Dermis microvascular lymphatic vessel endothelial cell (primary cell): Measurements from ENCODE around the gene WDR11. TPM values are rescaled to one million over a fixed set of nuclear protein-coding genes. Genes with fewer than 3 reads are reported as not detected.
A peak's percentile ranks its signal among the peaks of the same experiment; 100 is the strongest.
"Not testable (repeated sequence)": the region's sequence is repeated elsewhere in the genome, so short reads cannot be mapped to it uniquely, and the experiment has no call there.

Source experiments
- DNase-seq, 2 donors: peaks; one replicate each; pipeline versions ENCODE4 v3.0.0 to v3.0.0-alpha.2; 2010; ENCODE audit warnings: low read depth in 2 of 2
- total RNA-seq: library from RNA; depleted of rRNA; stranded (reverse); fragments of >200 nt; gene quantifications from 2 replicates; pipeline ENCODE4 v1.2.1, GENCODE V29; 2014

WDR11 gene
- total RNA-seq, 1 donor from 2014 or later, result 68.4 TPM

DNA sequence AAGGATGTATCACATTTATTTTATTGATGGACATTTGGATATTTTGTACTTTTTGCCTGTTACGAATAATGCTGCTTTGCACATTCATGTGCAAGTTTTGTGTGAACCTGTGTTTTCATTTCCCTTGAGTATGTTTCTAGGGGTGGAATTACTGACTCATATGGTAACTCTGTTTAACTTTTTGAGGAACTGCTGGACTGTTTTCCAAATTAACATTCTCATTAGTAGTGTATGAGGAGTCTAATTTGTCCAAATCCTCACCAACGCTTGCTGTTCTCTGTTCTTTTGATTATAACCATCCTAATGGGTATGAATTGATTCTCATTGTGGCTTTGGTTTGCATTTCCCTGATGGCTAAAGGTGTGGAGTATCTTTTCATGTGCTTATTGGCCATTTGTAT lies 3.2 kb downstream of the WDR11 start:
- no peak for DNase-seq

DNA sequence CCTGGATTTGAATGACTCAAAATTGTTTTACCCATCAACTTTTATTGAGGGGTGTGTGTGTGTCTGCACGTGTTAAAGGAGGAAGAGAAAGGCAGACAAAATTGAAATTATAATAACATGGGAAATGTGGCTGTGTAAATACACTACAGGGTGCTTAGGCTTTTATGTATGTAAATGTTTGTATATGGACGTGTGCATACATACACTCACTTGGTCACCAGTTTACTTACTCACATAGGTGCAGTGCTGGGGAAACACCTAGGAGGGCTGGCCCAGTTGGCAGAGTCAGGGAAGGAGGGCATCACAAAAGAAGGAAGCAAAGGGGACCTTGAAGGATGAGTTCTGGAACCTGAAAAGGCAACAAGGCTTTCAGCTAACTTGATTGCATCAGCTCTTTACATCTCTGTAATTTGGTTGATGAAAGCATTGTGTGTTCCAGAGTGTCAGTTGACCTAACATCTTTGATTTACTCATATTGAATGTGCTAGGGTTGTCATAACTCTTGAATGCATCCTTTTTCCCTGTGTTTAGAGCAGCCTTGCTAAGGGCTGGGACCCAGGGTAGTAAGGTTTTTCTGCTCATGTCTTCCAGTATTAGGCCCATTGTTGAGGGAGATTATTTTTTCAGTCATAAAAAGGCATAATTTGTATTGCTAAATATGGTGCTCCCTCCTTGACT lies 10.2 kb downstream of the WDR11 start:
- no peak for DNase-seq

DNA sequence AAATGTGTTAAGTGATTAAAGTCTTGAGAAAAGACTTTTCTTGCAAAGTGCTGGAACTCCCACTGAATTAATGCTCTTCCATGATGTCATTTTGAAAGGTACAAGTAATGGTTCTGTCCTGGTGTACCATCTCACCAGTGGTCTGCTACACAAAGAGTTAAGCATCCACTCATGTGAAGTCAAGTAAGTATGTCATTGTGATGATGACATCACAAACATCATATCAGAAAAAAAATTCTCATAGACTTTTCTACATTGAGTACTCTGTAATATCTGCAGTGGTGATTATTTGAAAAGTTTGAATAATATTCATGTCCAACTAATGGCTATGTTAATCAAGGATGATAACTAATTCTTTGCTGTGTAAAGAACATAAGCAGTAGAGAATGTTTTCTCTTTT lies 22.6 kb downstream of the WDR11 start:
- no peak for DNase-seq

DNA sequence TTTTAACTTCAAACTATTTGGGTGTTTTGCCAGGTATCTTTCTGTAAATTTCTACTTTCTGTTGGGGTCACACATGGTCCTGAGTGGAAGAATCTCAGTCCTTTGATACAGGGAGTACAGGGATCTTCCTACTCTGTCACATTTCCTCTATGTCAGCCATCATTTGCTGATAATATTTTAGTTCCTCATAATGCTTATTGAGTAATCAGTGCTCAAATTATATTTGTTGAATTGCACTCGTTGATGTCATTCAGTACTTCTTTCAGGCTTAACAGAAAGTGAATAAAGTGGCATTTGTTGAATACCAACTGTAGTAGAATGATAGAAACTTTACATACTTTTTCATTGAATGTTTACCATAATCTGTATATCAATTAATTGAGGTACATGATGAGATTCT lies 31.9 kb downstream of the WDR11 start:
- no peak for DNase-seq

DNA sequence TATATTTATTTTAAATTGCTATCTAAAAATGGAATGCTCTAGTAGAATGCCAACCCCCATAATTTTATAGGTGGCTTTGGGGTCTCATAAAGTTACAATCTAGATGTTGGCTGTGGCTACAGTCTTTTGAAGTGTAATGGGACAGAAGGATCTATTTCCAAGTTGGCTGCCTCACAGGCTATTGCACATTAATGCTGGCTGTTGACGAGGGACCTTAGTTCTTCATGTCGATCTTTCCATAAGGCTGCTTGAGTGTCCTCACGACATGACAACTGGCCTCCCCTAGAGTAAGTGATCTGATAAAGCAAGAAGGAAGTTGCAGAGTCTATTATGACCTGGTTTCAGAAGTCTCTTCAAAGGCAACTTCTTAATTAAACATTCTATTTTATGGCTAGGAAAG lies 36.3 kb downstream of the WDR11 start:
- no peak for DNase-seq

DNA sequence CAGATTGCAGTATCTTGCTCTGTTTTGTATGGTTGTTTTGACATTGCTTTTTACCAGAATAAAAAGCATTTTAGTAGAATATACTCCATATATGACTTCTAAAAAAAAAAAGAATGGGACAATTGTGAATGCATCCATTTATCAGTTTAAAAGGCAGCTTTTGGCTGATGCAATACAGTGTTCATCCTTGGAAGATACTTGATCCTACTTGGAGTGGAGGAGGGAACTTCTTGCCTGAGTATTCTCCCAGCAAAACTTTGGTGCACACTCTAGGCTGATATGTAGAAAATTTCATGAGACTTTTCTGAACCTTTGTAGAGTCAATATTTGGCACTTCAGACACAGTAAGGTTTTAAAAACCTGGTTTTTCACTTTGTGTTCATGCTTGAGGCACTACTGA lies 40.2 kb downstream of the WDR11 start:
- DNase-seq, result no peak

DNA sequence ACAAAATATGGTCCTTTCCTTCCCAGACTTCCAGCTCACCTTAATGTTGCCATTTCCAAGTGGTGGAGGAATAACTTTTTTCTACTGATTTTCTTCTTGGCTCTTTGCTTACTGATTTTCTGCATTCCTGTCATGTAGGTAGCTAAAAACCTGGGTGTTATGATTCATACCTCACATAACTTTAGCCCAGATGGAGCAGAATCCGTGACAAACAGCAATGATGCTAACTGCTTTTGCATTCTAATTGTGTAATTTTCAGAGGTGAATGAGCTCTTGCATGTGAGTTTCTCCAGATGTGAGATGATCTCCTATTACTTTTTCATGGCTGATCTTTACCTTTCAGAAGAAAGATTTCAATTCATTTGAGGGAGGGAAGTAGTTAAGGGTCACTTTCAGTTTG lies 43.4 kb downstream of the WDR11 start:
- no peak for DNase-seq

DNA sequence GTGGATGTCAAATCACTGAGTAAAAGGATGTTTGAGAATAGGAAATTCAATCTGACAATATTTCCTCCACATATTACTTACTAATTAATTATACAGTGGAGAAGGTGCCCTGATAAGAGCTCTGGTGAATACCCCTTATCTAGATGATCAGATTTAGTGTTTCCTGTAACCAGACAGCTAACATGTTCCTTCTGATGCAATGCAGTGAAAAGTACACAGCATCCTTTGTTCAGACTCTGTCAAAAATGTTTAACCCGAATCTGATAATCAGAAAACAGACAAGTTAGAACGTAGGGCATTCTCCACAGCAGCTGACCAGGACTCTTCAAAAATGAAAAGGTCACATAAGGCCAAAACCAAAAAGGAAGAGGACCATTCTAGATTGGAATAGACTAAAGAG lies 46.2 kb downstream of the WDR11 start:
- no peak for DNase-seq

DNA sequence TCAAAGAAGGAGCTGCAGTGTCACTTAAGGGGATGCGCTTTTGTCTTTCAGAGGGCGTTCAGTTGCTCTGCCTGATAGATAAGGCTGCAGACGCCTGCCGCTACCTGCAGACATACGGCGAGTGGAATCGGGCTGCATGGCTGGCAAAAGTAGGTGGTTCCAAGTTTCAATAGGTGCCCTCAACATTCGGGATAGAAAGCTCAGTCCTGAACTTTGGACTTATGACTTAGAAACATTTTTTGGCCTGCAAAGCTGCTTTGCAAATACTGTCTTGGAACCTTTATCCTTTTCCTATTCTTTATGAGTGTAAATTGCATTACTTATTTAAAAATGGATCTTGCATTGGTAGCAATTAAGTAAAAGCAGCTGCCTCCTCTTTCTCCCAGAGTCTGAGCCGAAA lies 54.1 kb downstream of the WDR11 start:
- DNase-seq, result no peak

DNA sequence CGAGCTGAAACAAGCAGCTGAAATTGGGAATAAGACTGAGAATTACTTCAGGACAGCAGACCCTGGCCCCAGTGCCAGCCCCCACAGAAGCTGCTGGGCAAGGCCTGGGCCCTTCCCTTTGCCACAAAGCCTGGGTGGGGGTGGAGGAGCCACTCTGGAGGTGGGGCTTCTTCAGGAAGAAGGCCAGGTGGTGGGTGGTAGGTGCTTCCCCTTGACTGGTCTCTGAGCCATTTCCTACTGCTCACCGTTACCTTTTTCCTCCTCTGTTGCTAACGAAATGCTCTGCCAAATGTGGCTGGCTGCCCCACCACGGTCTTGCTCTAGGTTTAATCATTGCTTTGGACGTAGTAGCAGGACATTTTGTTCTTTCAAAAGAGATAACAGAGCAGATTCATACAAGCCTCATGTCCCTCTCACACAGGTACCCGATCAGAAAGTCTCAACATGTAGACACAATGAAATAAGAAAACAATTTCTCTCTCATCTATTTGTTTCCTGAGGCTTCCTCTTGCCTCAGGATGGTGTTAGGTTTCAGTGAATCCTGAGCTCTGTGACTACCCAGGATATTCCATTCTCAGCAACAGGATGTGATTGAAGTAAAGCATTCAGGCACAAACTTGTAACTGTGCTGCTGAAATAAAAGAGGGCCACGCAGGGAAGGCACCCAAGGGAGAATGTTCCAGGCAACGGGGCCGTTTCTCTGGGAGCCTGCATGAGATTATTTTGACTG lies 66.5 kb downstream of the WDR11 start:
- peak in 1 of 2 donors; percentile 31 for DNase-seq

DNA sequence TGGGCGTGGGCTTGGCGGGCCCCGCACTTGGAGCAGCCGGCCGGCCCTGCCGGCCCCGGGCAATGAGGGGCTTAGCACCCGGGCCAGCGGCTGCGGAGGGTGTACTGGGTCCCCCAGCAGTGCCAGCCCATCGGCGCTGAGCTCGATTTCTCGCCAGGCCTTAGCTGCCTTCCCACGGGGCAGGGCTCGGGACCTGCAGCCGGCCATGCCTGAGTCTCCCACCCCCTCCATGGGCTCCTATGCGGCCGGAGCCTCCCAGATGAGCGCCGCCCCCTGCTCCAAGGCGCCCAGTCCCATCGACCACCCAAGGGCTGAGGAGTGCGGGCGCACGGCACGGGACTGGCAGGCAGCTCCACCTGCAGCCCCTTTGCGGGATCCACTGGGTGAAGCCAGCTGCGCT lies 72.7 kb downstream of the WDR11 start:
- not testable (repeated sequence) for DNase-seq

DNA sequence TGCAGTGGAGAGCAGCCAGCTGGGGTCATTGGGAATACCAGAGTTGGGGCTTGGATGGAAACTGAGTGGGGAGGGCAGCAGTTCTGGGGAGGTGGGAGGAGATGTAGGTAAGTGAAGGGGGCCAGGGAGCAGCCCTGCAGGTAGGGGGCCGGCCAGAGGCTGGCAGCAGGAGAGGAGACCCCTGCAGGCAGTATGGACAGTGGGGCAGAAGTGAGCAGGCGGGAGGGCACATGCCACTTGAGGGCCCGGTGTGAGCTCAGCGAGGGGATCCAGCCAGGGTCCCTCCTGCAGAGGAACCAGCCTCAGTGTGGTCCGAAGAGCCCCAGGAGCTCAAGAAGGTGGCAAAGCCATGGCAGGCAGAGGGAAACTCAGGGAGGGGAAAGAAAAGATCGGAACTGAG lies 75.4 kb downstream of the WDR11 start:
- no peak for DNase-seq

DNA sequence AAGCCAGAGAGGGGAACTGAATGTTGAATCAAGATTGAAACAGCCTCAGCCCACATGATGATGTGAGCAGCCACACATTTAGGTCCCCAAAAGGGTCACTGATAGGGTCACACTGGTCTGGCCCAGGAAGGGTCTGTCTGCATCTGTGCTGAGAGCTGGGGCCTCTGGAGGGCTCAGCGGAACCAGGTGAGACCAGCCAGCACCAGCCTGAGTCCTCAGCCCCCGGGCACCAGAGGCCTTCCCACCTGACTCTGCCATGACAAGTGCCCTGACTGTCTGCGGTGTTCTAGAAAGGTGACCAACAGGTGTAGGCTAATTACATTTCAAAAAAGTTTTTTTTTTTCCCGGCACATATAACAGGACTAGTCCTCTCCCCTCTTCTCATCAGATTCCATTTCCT lies 76.2 kb downstream of the WDR11 start:
- DNase-seq, result no peak

DNA sequence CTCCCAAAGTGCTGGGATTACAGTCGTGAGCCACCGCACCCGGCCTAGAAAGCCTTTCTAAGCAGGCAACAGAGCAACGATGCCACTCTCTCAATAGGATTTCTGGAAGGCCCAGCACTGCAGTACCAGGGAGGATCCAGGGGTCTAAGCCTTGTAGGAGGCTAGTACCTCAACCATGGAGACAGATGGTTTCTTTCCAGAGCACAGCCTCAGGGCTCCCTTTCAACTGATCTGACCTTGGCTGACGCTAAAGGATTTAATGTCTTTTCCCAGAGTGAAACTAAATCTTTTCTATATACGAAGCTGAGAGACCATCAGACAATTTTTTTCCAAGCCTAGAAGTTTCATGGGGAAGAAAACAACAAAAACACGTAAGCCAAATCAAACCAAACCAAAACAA lies 78.0 kb downstream of the WDR11 start:
- DNase-seq, result no peak

DNA sequence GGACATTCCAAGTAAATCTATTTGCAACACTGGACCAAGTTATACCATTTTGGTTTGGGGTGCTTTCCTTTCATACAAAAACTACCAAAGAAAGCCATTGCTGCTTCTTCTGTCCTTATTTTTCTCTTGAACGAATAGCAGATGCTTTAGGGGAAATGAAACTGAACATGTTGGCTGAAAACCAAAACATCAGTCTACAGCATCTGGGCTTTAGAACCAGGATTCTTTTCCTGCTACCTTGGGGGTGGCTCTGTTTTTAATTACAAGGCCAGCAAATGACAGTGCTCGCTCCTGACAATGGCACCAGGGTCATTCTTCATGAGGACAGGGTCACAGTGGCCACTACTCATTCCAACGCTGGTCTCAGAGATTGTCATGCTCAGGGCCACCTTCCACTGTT lies 80.3 kb downstream of the WDR11 start:
- DNase-seq, result no peak

DNA sequence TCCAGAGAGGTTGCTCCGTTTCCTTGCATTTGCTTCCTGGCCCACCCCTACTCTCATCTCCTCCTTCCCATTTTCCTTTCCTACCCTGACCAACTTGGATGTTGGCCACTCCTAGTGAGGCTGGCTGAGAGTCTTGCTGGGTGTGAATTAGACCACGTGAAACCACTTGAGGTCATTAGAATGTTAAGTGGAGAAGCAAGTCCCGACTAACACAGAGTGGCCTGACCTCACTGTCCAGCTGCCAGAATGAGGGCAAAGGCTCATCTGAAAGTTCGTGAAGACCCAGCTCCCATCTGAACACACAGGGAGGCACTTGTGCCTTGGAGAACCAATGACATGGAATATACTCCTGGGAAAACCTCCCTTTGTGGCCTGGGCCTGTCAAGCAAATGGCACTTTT lies 80.8 kb downstream of the WDR11 start:
- no peak for DNase-seq

DNA sequence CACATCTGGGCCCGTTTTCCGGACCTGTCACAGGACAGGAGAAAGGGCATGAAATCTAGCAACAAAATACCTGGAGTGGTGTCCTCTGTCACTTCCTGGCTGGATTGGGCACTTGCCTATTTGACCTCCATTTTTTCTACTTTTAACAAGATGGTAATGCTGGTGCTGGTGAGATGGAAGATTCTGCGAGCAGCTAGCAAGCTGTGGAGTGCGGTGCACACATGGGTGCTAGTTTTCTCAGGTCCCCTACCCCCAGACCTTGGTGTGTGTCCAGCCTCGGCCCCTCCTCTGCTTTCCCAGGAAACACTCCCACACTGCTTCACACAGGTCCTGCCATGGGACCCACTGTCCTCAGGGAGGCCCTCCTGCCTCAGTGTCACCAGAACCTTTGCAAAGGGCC lies 87.7 kb downstream of the WDR11 start:
- DNase-seq, result no peak

DNA sequence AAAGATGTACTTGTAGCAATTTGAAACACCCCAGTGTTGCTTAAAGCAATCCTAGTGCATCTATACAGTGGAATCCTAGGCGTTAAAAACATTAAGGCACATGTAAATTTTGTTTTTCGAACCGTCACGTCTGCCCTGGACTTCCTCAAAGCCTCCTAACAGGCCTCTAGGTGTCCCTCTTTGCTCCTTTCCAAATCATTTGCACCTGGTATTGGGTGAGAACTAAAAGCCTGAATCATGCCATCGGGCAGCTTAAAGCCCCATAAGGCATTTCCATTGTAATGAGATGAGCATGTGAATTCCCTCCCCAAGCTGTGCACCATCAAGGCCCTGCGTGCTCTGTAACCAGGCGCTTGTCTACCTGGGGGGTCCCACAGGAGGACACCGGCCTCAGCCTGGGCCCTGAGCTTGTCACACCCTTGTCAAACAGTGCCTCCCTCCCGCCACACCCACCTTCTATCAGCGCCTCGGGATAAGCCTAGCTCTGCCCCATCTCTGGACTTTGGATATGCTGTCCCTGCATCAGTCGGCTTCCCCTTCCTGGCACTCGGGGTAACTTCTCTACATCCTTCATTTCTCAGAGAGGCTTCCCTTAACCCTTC lies 89.2 kb downstream of the WDR11 start:
- DNase-seq, result no peak

DNA sequence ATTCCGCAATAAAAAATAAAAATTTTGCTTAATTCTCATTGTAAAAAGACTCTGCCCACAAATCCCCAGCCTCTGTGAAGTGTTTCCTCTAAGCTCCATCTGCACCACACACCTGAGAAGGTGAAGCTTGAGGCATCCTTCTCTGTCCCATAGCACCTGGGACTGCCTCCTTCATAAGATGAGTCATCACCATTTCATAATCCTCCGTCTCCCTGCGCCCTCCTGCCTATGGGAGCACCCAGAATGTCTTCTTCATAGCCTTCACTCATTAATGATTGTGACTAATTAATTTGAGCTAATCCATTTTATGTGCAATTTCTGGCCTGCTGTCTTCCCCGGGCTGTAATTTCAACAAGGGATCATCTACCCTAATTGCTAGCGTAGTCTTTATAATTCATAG lies 90.3 kb downstream of the WDR11 start:
- no peak for DNase-seq

DNA sequence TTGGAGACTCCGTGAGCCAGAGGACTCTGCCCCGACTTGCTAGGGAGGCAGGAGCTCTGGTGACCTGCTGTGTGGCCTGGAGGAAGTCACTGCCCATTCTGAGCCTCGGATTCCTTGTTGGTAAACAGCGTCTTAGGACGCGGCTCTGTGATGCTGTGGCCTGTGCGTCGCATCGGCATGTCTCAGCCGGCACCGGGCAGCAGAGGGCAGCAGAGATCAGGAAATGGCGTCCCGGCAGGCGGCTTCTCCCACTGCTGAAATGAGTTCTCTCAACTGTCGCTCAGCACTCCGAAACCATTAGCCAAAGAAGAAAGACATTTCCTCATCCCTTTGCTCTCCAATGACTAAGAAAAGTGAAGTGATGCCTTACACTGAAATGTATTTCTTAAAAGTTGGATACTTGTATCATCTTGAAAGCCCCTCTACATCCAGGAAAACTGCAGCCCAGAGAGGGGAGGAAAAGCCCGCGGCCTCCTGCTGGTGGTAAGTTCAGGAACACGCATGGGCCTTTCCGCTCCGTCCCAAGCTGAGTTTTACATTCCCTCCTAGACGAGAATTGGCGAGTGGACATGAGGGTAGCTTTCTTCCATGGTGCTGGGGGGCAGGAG lies 91.7 kb downstream of the WDR11 start:
- peak; percentile 38 to 72 for DNase-seq

DNA sequence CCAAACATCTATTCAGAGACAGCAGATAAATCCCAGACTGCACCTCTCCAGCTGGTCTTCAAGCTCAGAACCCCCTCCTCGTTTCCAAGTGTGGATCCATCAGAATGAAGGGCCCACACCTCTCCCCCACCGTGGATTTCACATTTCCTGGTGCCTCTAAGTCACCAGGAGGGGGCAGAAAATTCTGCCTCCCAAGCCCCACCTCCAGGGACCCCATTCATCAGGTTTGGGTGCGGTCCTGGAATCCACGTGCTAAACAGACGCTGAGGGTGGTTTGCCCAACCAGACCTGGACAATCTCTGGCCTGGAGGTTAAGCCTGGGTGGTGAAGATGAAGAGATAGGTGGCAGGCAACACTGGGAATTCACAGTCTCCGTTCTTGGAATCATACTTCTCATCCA lies 92.4 kb downstream of the WDR11 start:
- DNase-seq, result no peak

DNA sequence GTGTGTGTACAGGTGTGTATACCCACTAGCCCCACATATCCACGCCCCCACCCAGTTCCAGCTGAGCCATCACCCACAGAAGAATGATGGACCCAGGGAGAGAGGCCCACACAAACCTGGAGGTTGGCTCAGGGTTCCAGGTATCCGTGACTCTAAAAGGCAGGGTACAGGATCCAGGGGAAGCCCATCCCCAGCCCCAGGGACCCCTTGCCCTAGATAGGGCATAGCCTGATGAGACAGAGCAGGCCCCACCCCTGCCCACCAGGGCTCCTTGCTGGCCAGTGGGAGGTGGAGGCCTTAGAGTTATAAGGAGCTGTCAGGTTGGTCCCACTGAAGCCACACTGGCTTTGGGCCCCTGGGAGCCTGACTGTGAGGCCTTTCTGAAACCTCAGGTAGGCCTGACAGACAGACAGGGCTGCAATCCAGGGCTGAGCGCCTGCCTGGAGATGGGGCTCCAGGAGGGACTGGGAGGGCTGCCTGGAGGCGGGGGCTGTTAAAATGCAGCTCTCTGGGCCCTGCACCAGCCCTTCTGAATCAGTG lies 93.5 kb downstream of the WDR11 start:
- no peak for DNase-seq
